Medulla oblongata (tissue), 1 donor: ENCODE results near the gene GPR31.

Experiments used
- DNase-seq: peaks from one replicate; pipeline ENCODE4 v3.0.0-alpha.2; 2015; ENCODE audit errors: extremely low spot score

GPR31 gene

GRCh38 chr6:167118839-167119238 is 38.9 kb downstream of the GPR31 start:
- DNase-seq: no peak

DNA sequence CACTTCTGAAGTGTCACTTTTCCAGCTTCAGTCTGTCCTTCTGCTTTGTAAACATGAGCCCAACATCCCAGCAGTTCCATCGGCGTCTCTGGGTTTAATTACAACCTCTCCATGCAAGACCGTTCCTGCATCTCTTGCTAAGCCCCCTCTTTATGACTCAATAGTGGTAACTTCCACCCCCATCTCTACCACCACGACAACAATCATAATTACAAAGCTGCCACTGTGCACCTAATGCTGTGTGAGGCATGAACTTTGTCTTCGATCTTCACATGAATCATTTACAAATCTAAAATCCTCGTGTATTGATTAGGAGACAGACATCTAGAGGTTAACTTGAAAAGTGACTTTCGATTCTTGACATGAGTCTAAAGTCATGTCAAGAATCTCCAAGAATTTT is 39.8 kb downstream of the GPR31 start:
- no peak for DNase-seq

GRCh38 chr6:167116838-167117228 is 40.9 kb downstream of the GPR31 start:
- DNase-seq: no peak

- DNase-seq: no peak
Measured at GRCh38 chr6:167116109-167116837, 41.5 kb downstream of the GPR31 start.

- no peak for DNase-seq
Measured at GRCh38 chr6:167115054-167115453, 42.7 kb downstream of the GPR31 start.

GRCh38 chr6:167113935-167114910 is 43.6 kb downstream of the GPR31 start:
- no peak for DNase-seq

DNA sequence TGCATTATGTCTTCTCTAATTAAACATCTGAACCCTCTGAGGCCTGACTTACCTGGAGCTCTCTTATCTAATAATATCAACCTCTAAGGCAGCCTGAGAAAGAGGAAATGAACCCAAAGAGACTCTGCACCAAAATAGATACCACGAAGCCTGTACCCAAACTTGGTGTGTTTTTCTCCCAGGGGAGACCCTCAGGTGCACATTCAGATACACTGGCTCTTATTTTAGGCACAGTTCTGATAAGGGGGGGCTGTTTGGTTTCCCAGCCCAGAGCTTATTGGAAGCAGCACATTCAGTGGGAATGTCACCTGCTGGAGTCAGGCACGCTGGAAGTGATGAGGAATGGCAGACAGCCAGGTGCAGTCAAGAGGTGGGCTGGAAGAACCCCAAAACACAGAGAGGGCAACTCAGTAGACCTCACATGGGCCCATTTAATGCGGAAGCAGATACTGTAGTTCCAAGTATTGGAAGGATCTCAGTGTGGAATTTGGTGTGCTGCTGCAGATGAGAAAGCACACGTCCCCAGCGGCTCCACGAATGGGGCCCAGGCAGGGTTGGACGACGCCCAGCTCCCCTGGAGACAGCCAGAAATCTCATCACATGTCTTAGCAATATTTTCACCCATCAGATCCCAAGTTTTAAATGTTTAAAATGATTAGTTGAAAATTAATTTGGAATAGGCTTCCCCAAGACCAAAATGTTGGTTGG is 44.6 kb downstream of the GPR31 start:
- no peak for DNase-seq

- no peak for DNase-seq
Measured at GRCh38 chr6:167112421-167112820, 45.4 kb downstream of the GPR31 start.

GRCh38 chr6:167111597-167111996 is 46.2 kb downstream of the GPR31 start:
- no peak for DNase-seq

- DNase-seq: no peak
Measured at GRCh38 chr6:167109651-167110050, 48.1 kb downstream of the GPR31 start.

GRCh38 chr6:167108278-167108677 is 49.5 kb downstream of the GPR31 start:
- DNase-seq: no peak

DNA sequence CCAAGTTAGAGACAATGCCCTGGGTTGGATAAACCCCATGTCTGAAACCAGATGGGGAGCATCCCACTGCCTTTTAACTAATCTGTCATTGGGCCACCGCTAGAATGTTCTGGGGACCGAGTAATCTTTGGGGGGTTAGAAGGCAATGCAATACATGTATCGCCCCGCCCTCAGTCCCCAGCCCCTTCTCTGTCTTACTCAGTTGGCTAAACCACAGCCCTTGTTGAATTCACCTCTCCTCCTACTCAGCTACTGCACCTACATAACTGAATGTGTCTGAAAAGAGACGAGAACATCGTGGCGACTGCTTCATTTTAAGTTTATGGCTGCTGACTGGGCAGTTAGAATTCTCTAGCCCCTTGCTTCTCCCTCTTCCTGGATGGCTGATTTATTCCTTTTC is 50.0 kb downstream of the GPR31 start:
- DNase-seq: no peak

GRCh38 chr6:167106406-167106805 is 51.4 kb downstream of the GPR31 start:
- no peak for DNase-seq
